ENCODE measurements around the gene BATF3. TPM values are rescaled to one million over a fixed set of nuclear protein-coding genes. Genes with fewer than 3 reads are reported as not detected.
"Not testable (repeated sequence)": the region's sequence is repeated elsewhere in the genome, so short reads cannot be mapped to it uniquely, and the experiment has no call there.

Gene BATF3
- total RNA-seq, 2 experiments from 2014 or later = 2.1 to 3.1 TPM

- H2AFZ ChIP-seq (ENCODE audit: low read length) = no peak overlapping the region
- no peaks in the 10 kb centered on the region for H3K9me3 ChIP-seq (ENCODE audit: low read length)
- H3K27ac ChIP-seq (ENCODE audit: low read depth, low read length, poor library complexity, severe bottlenecking) = no peak overlapping the region
- H3K9me2 ChIP-seq (ENCODE audit: insufficient read depth, low read length) = no peaks in the 10 kb centered on the region
- BruUV-seq (replicated peaks) = no TSS peak
- ChIA-PET CTCF (ENCODE audit: unreplicated experiment) (interaction anchor here (0.5 to 1.4 kb wide), 9 partner anchors 12 to 207 kb away, joined by 3 to 5 read pairs (median 3); partner anchors contain the start of genes NSL1 and TATDN3), POLR2A (interaction anchor here (0.6 to 0.8 kb wide), 2 partner anchors 38 to 604 kb away, joined by 3 read pairs; no protein-coding TSS in a partner anchor)
- no peak for TF ChIP-seq EZH2phosphoT487 (IDR thresholded peaks at IDR 0.05; ENCODE audit: borderline replicate concordance, low read depth, low read length)
- TF ChIP-seq CTCF (conservative IDR thresholded peaks at IDR 0.05; ENCODE audit: low read length) = no peak
- intact Hi-C loops (cut with micrococcal nuclease; ENCODE audit: unreplicated experiment) = loop anchor here (1.0 to 5.0 kb wide), 4 partner anchors 57 to 331 kb away; partner anchors contain the start of gene ATF3
- H3K4me1 ChIP-seq (ENCODE audit: insufficient read depth, low read length, poor library complexity, severe bottlenecking) = peaks cover 7% of the 10 kb centered on the region
- no peaks in the 10 kb centered on the region for H4K20me1 ChIP-seq (ENCODE audit: insufficient read depth, low read length)
- DNase-seq (ENCODE audit: low spot score) = no peak
- H3K79me2 ChIP-seq (ENCODE audit: insufficient read depth, low read depth, low read length) = no peaks in the 10 kb centered on the region
- no peak overlapping the region for H3K4me3 ChIP-seq (ENCODE audit: low read depth, low read length, poor library complexity, severe bottlenecking)
- no peak overlapping the region for H3K4me2 ChIP-seq (ENCODE audit: low read length)
- H3K36me3 ChIP-seq (ENCODE audit: insufficient read depth, low read length) = no peaks in the 10 kb centered on the region
Observed at GRCh38 chr1:212664409-212665199, 35.0 kb downstream of the BATF3 start.

GRCh38 chr1:212658250-212658649, 41.4 kb downstream of the BATF3 start:
- H3K4me1 ChIP-seq (ENCODE audit: insufficient read depth, low read length, poor library complexity, severe bottlenecking); CTCF ChIA-PET (ENCODE audit: unreplicated experiment); H3K79me2 ChIP-seq (ENCODE audit: insufficient read depth, low read depth, low read length); H2AFZ ChIP-seq (ENCODE audit: low read length); H3K4me3 ChIP-seq (ENCODE audit: low read depth, low read length, poor library complexity, severe bottlenecking); H3K9me3 ChIP-seq (ENCODE audit: low read length); H3K36me3 ChIP-seq (ENCODE audit: insufficient read depth, low read length); H3K27ac ChIP-seq (ENCODE audit: low read depth, low read length, poor library complexity, severe bottlenecking); H3K4me2 ChIP-seq (ENCODE audit: low read length); BruUV-seq (replicated peaks); H4K20me1 ChIP-seq (ENCODE audit: insufficient read depth, low read length); DNase-seq (ENCODE audit: low spot score); H3K9me2 ChIP-seq (ENCODE audit: insufficient read depth, low read length); intact Hi-C loops (cut with micrococcal nuclease; ENCODE audit: unreplicated experiment); POLR2A ChIA-PET: not testable (repeated sequence)

GRCh38 chr1:212656730-212657129, 42.9 kb downstream of the BATF3 start:
- H3K27ac ChIP-seq (ENCODE audit: low read depth, low read length, poor library complexity, severe bottlenecking) = no peak overlapping the region
- POLR2A ChIA-PET = no interaction called here
- CTCF ChIA-PET (ENCODE audit: unreplicated experiment) = no interaction called here
- H4K20me1 ChIP-seq (ENCODE audit: insufficient read depth, low read length) = no peaks in the 10 kb centered on the region
- H3K79me2 ChIP-seq (ENCODE audit: insufficient read depth, low read depth, low read length) = no peaks in the 10 kb centered on the region
- intact Hi-C loops (cut with micrococcal nuclease; ENCODE audit: unreplicated experiment) = no loop called here
- H2AFZ ChIP-seq (ENCODE audit: low read length) = no peak overlapping the region
- H3K4me2 ChIP-seq (ENCODE audit: low read length) = no peak overlapping the region
- no peaks in the 10 kb centered on the region for H3K9me2 ChIP-seq (ENCODE audit: insufficient read depth, low read length)
- no peak overlapping the region for H3K4me3 ChIP-seq (ENCODE audit: low read depth, low read length, poor library complexity, severe bottlenecking)
- no peaks in the 10 kb centered on the region for H3K9me3 ChIP-seq (ENCODE audit: low read length)
- DNase-seq (ENCODE audit: low spot score) = no peak
- BruUV-seq (replicated peaks) = no TSS peak
- H3K4me1 ChIP-seq (ENCODE audit: insufficient read depth, low read length, poor library complexity, severe bottlenecking) = peaks cover 15% of the 10 kb centered on the region
- TF ChIP-seq EZH2phosphoT487 (IDR thresholded peaks at IDR 0.05; ENCODE audit: borderline replicate concordance, low read depth, low read length) (no peak), CTCF (conservative IDR thresholded peaks at IDR 0.05; ENCODE audit: low read length) (no peak)
- H3K36me3 ChIP-seq (ENCODE audit: insufficient read depth, low read length) = no peaks in the 10 kb centered on the region

Measured in OCI-LY7 (cell line).